ENCODE data around the gene CD33.

- TF ChIP-seq CTCF (conservative IDR thresholded peaks at IDR 0.05 in 1 of 2, IDR thresholded peaks at IDR 0.05 in 1 of 2; ENCODE audit: low read depth in 1 of 2, low read length in 2 of 2), result no peak
- no peak for TF ChIP-seq EZH2 (IDR thresholded peaks at IDR 0.05; ENCODE audit: low read length, missing control alignments)
Measured at GRCh38 chr19:51263808-51264207, 38.9 kb downstream of the CD33 start.

Data from fibroblast of lung (primary cell).